Endothelial cell of umbilical vein (primary cell): ENCODE measurements around the gene RAPGEF6. TPM values are rescaled to one million over a fixed set of nuclear protein-coding genes. Genes with fewer than 3 reads are reported as not detected.

Source experiments
- BruUV-seq: library from RNA; stranded (reverse); fragments of 400-500 nt; replicated peaks from 2 replicates; lab custom pipeline; 2021; lab: Mats Ljungman, UMichigan
- CTCF ChIA-PET: fragments of 300-600, 350-600 bp; sonication (Branson Sonifier 250); formaldehyde crosslinking; loops from one replicate; lab custom pipeline; 2021; ENCODE audit warnings: antibody characterized with exemption, inconsistent platforms; lab: Charles Lee
- POLR2A ChIA-PET: fragments of 300-600, 350-600 bp; sonication (Branson Sonifier 250); formaldehyde crosslinking; loops from one replicate; lab custom pipeline; 2021; ENCODE audit warnings: antibody characterized with exemption, inconsistent platforms; lab: Charles Lee
- DNase-seq: peaks from one replicate; pipeline ENCODE4 v3.0.0-alpha.2; 2011; ENCODE audit warnings: low read depth, low spot score
- FAIRE-seq: peaks from 2 replicates; lab custom pipeline; 2011; peaks lifted over from hg19 to GRCh38; lab: Jason Lieb, UNC
- H2AFZ ChIP-seq: 2 replicates; pipeline ENCODE4 v1.6.0; 2012; ENCODE audit warnings: low read depth, low read length, control low read depth, inconsistent platforms
- H3K27ac ChIP-seq: 2 replicates; pipeline ENCODE4 v1.5.1; 2011; ENCODE audit warnings: low read depth, mild to moderate bottlenecking, control low read depth, low read length, moderate library complexity; ENCODE audit not compliant: insufficient read depth
- H3K27me3 ChIP-seq, 2 experiments: 2 replicates each; pipeline versions ENCODE4 v1.6.0 to v1.6.1; 2011; ENCODE audit warnings: low read length in 2 of 2, mixed read lengths in 1 of 2; ENCODE audit not compliant: control insufficient read depth in 2 of 2, insufficient read depth in 2 of 2
- H3K36me3 ChIP-seq, 2 experiments: 2 replicates in 1 of 2; 3 replicates in 1 of 2; pipeline ENCODE4 v1.5.1; 2011; ENCODE audit warnings: low read length in 2 of 2, mild to moderate bottlenecking in 1 of 2, moderate library complexity in 1 of 2; ENCODE audit not compliant: control insufficient read depth in 2 of 2, insufficient read depth in 2 of 2; ENCODE audit errors: extremely low read depth in 1 of 2
- H3K4me1 ChIP-seq: 3 replicates; pipeline ENCODE4 v1.5.1; 2011; ENCODE audit warnings: mild to moderate bottlenecking, low read length; ENCODE audit not compliant: control insufficient read depth, insufficient read depth; ENCODE audit errors: extremely low read depth
- H3K4me2 ChIP-seq: 2 replicates; pipeline ENCODE4 v1.6.1; 2011; ENCODE audit warnings: low read length, control low read depth, mixed read lengths; ENCODE audit not compliant: insufficient read depth
- H3K4me3 ChIP-seq, 3 experiments: fragments of 200-600 bp in 1 of 3; sonication (generic), shearing (Covaris generic) in 1 of 3; replicated peaks in 1 of 3; 2 replicates each; pipeline ENCODE4 v1.5.1; 2011 to 2016; ENCODE audit warnings: control low read depth in 3 of 3, low read length in 3 of 3, mild to moderate bottlenecking in 2 of 3, inconsistent platforms in 1 of 3, low read depth in 1 of 3, moderate library complexity in 1 of 3; ENCODE audit not compliant: insufficient read depth in 1 of 3
- H3K79me2 ChIP-seq: 2 replicates; pipeline ENCODE4 v1.6.0; 2012; ENCODE audit warnings: low read length, inconsistent platforms; ENCODE audit not compliant: control insufficient read depth, insufficient read depth
- H3K9ac ChIP-seq: replicated peaks from 2 replicates; pipeline ENCODE3; 2011; ENCODE audit warnings: low read length, control low read depth; ENCODE audit not compliant: insufficient read depth; ENCODE audit errors: extremely low read depth
- H3K9me1 ChIP-seq: replicated peaks from 3 replicates; pipeline ENCODE4 v1.6.0; 2011; ENCODE audit warnings: mild to moderate bottlenecking, low read length; ENCODE audit not compliant: control insufficient read depth, insufficient read depth; ENCODE audit errors: extremely low read depth
- H3K9me3 ChIP-seq: replicated peaks from 2 replicates; pipeline ENCODE4 v1.5.1; 2012; ENCODE audit warnings: low read length, inconsistent platforms; ENCODE audit not compliant: control insufficient read depth, insufficient read depth
- H4K20me1 ChIP-seq: replicated peaks from 2 replicates; pipeline ENCODE3; 2011; ENCODE audit warnings: mild to moderate bottlenecking, low read length; ENCODE audit not compliant: control insufficient read depth, insufficient read depth; ENCODE audit errors: extremely low read depth
- GATA2 ChIP-seq: IDR thresholded peaks from 2 replicates; pipeline ENCODE4 v1.7.0; 2011; ENCODE audit warnings: low read depth, mild to moderate bottlenecking, moderate library complexity, mixed read lengths, low read length; ENCODE audit not compliant: insufficient read length, insufficient read depth
- JUN ChIP-seq: IDR thresholded peaks from 2 replicates; pipeline ENCODE4 v1.6.1; 2011; ENCODE audit warnings: borderline replicate concordance, low read depth; ENCODE audit not compliant: insufficient read length, insufficient read depth
- MYC ChIP-seq: IDR thresholded peaks from one replicate; pipeline ENCODE4 v1.6.1; 2011; ENCODE audit warnings: mild to moderate bottlenecking, low read depth, low read length
- POLR2A ChIP-seq: IDR thresholded peaks from 2 replicates; pipeline ENCODE4 v1.6.1; 2012; ENCODE audit warnings: low read depth, mild to moderate bottlenecking, control low read depth, low read length
- dilution Hi-C: fragments of 300-500 bp; cut with MboI; formaldehyde crosslinking; loops from one replicate; pipeline ENCODE4 v1.15.0; 2019; ENCODE audit warnings: low sequenced_read_pairs; ENCODE audit not compliant: extremely low pct_ligation_motif_present
- intact Hi-C: fragments of 100-400 bp; cut with micrococcal nuclease; formaldehyde crosslinking; loops from one replicate; pipeline ENCODE4 v1.10.0; 2022
- polyA plus RNA-seq, 4 experiments: library from polyadenylated mRNA; depleted of rRNA in 3 of 4; stranded (reverse) in 3 of 4; unstranded in 1 of 4; fragments of >200 nt; gene quantifications; 2 replicates each; pipeline versions ENCODE4 v1.2.1 to v1.2.3, GENCODE V29; 2011 to 2012; ENCODE audit warnings: missing spikeins in 1 of 4
- total RNA-seq: library from RNA; stranded (reverse); gene quantifications from 2 replicates; pipeline ENCODE4 v1.2.3, GENCODE V29; 2021
- TF ChIP-seq, protein P1 (sequence below): IDR thresholded peaks from 2 replicates; pipeline ENCODE4 v1.6.1; 2011; ENCODE audit not compliant: insufficient read depth, insufficient read length

RAPGEF6 gene
- total and polyA plus RNA-seq, 2 donors (not counting 3 experiments of a cell fraction or from before 2014, with no cell fraction given): 3.5 to 17.5 TPM

DNA sequence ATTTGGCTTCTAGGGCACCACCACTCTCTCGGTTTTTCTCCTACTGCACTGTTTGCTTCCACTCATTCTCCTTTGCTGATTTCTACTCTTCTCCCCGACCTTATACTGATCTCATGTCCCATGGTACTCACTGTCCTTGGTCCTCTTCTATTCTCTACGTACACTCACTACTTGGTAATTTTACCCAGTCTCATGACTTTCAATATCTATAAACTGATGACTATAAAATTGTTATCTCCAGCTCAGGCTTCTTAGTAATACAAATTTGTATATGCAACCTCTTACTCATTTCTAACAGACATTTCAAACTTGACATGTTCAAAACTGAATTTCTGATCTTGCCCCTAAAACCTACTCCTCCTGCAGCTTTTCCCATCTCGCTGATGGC lies 4.1 kb downstream of the RAPGEF6 start:
- TF ChIP-seq POLR2A: no peak
- TF ChIP-seq, protein P1, sequence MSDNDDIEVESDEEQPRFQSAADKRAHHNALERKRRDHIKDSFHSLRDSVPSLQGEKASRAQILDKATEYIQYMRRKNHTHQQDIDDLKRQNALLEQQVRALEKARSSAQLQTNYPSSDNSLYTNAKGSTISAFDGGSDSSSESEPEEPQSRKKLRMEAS: no peak
- no peak for TF ChIP-seq MYC
- TF ChIP-seq JUN: no peak
- no peak for TF ChIP-seq GATA2
- Histone ChIP-seq H3K4me3 (no peak overlapping the region), H3K79me2 (peaks cover 82% of the 10 kb centered on the region), H3K9ac (no peak overlapping the region), H3K9me1 (no peaks in the 10 kb centered on the region), H3K27ac (no peak overlapping the region), H3K27me3 (no peaks in the 10 kb centered on the region), H3K36me3 (no peaks in the 10 kb centered on the region), H3K4me1 (peaks cover 8% of the 10 kb centered on the region), H2AFZ (no peak overlapping the region), H3K4me2 (no peak overlapping the region), H3K9me3 (no peaks in the 10 kb centered on the region), H4K20me1 (no peaks in the 10 kb centered on the region)
- CTCF ChIA-PET: interaction anchor here (0.9 to 1.3 kb wide), 4 partner anchors 8 to 208 kb away, joined by 3 to 6 read pairs (median 3); no protein-coding TSS in a partner anchor
- intact Hi-C loops (no loop called here), dilution Hi-C loops (no loop called here)
- POLR2A ChIA-PET: interaction anchor here (0.8 kb wide), 1 partner anchor 176 kb away, joined by 3 read pairs; no protein-coding TSS in a partner anchor
- DNase-seq: no peak
- no peak for FAIRE-seq
- BruUV-seq: no TSS peak

DNA sequence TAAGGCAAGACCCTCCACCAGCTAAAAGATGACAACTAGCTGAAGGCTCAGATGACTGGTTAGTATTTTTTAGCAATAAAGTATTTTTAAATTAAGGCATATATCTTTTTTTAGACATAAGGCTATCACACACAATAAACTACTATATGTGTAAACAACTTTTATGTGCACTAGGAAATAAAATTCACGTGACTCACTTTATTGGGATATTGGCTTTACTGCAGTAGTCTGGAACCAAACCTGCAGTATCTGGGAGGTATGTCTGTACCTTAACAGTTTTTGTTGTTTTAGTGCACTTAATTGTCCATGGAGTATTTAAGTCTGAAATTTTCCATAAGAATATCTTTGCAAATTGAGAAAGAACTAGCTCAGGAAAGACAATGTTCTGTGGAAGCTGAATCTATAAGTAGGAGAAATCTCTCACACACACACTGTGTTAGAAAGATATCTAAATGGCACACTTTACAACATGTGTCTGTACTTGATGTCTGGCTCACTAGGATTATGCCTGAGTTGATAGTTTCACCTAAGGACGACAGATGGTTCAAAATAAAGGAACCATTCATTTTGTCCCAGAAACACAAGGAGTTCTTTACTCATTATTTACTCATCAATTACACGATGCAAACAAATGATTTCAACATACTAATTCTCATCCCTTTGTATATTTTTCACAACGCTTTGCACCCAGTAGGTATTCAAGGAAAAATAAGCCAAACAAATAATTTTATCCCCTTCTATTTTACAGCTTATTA lies 4.6 kb downstream of the RAPGEF6 start:
- BruUV-seq: no TSS peak
- Histone ChIP-seq H3K79me2 (peaks cover 87% of the 10 kb centered on the region), H4K20me1 (no peaks in the 10 kb centered on the region), H3K27ac (no peak overlapping the region), H3K4me2 (no peak overlapping the region), H3K27me3 (no peaks in the 10 kb centered on the region), H3K9me1 (no peaks in the 10 kb centered on the region), H3K4me1 (peaks cover 5% of the 10 kb centered on the region), H3K9ac (no peak overlapping the region), H2AFZ (no peak overlapping the region), H3K9me3 (no peaks in the 10 kb centered on the region), H3K4me3 (no peak overlapping the region), H3K36me3 (no peaks in the 10 kb centered on the region)
- ChIA-PET POLR2A (interaction anchor here (0.8 kb wide), 1 partner anchor 176 kb away, joined by 3 read pairs; no protein-coding TSS in a partner anchor), CTCF (interaction anchor here (0.9 to 1.3 kb wide), 4 partner anchors 9 to 207 kb away, joined by 3 to 6 read pairs (median 3); no protein-coding TSS in a partner anchor)
- FAIRE-seq (no peak), DNase-seq (no peak)
- TF ChIP-seq, protein P1: no peak
- dilution Hi-C loops (no loop called here), intact Hi-C loops (no loop called here)
